Upper lobe of left lung (tissue), 6 donors: ENCODE data around the gene COX6B2. TPM values are rescaled to one million over a fixed set of nuclear protein-coding genes. Genes with fewer than 3 reads are reported as not detected.

Experiments
- ATAC-seq, 2 donors: fragments of 200-7000 bp; cut with Tn5 transposase; one replicate each; pipeline ENCODE4 v1.9.1; 2022; ENCODE audit warnings: mild to moderate bottlenecking in 2 of 2, moderate library complexity in 2 of 2; ENCODE audit not compliant: low FRiP score in 2 of 2
- DNase-seq, 2 donors: peaks; one replicate each; pipeline ENCODE4 v3.0.0-alpha.2; 2019 to 2020
- H3K27ac ChIP-seq, 4 donors: fragments of 200-600 bp; sonication (generic); one replicate each; pipeline ENCODE4 v1.5.1; 2016 to 2019
- H3K27me3 ChIP-seq, 4 donors: fragments of 200-600 bp; sonication (generic); one replicate each; pipeline ENCODE4 v1.5.1; 2017 to 2019
- H3K36me3 ChIP-seq, 4 donors: fragments of 200-600 bp; sonication (generic); one replicate each; pipeline ENCODE4 v1.5.1; 2016 to 2019
- H3K4me1 ChIP-seq, 4 donors: fragments of 200-600 bp; sonication (generic); one replicate each; pipeline ENCODE4 v1.5.1; 2018 to 2019
- H3K4me3 ChIP-seq, 4 donors: fragments of 200-600 bp; sonication (generic); one replicate each; pipeline ENCODE4 v1.5.1; 2017 to 2019; ENCODE audit warnings: mild to moderate bottlenecking in 2 of 4, moderate library complexity in 1 of 4
- H3K9me3 ChIP-seq, 4 donors: fragments of 200-600 bp; sonication (generic); one replicate each; pipeline ENCODE4 v1.5.1; 2018 to 2019
- CTCF ChIP-seq, 6 experiments: fragments of 450-650 bp in 4 of 6; fragments of 200-600 bp in 2 of 6; sonication (generic) in 2 of 6; IDR thresholded peaks; one replicate each; pipeline ENCODE4 v1.5.1; 2016 to 2019; ENCODE audit warnings: antibody characterized with exemption in 6 of 6
- EP300 ChIP-seq, 4 donors: sonication (generic); formaldehyde crosslinking; IDR thresholded peaks; one replicate each; pipeline ENCODE4 v1.5.1; 2017; ENCODE audit warnings: antibody characterized with exemption in 4 of 4, control low read depth in 2 of 4
- POLR2A ChIP-seq, 4 donors: fragments of 450-650 bp; IDR thresholded peaks; one replicate each; pipeline ENCODE4 v1.5.1; 2016 to 2017; ENCODE audit warnings: antibody characterized with exemption in 4 of 4, mild to moderate bottlenecking in 2 of 4
- POLR2AphosphoS5 ChIP-seq, 2 donors: sonication (generic); formaldehyde crosslinking; IDR thresholded peaks; one replicate each; pipeline ENCODE4 v1.5.1; 2017; ENCODE audit warnings: antibody characterized with exemption in 2 of 2
- WGBS, 2 donors: methylation state at CpG; one replicate each; pipeline ENCODE4 v1.1.5; 2017 to 2018; 5-methylcytosine and 5-hydroxymethylcytosine counted together
- total RNA-seq, 6 donors: library from RNA; depleted of rRNA in 4 of 6; stranded (reverse); fragments of >200 nt in 4 of 6; gene quantifications; one replicate each; pipeline versions ENCODE4 v1.1.0 to v1.2.1, GENCODE V29; 2016 to 2021
- donor health status: DM: no; HTN: no; CAD: no; lungs with moderate emphysema.
- donor health status: DM: no; HTN: yes; CAD: no; lungs with severe emphysema.

COX6B2 gene
- total RNA-seq, 6 donors from 2014 or later: 0.20 TPM; not detected in 5

GRCh38 chr19:55341171-55341588 is 13.3 kb downstream of the COX6B2 start:
- DNase-seq (peak; percentile 83 to 90), ATAC-seq (peak in 1 of 2 donors; percentile 31)
- WGBS, 2 donors: 9 to 10% methylated on average over 3 to 5 of the region's 15 CpGs
- Histone ChIP-seq H3K27me3 (no peaks in the 10 kb centered on the region), H3K36me3 (peaks cover 0 to 25% (median 15%) of the 10 kb centered on the region in 4 donors), H3K9me3 (no peaks in the 10 kb centered on the region), H3K27ac (peak overlapping the region in 2 of 4 donors; percentile 92 to 94), H3K4me3 (peak overlapping the region in 3 of 4 donors; percentile 77 to 87 (median 84)), H3K4me1 (peaks cover 17 to 26% (median 20%) of the 10 kb centered on the region in 4 donors)
- TF ChIP-seq POLR2AphosphoS5 (IDR thresholded peaks at IDR 0.05): peak in 1 of 2 donors; percentile 21
- TF ChIP-seq CTCF (IDR thresholded peaks at IDR 0.05): no peak

GRCh38 chr19:55340784-55341147 is 13.8 kb downstream of the COX6B2 start:
- peaks cover 0 to 25% (median 15%) of the 10 kb centered on the region in 4 donors for H3K36me3 ChIP-seq
- H3K4me3 ChIP-seq: peak overlapping the region; percentile 71 to 87 (median 80)
- H3K4me1 ChIP-seq: peaks cover 17 to 26% (median 20%) of the 10 kb centered on the region in 4 donors
- DNase-seq: peak in 1 of 2 donors; percentile 74
- ATAC-seq: no peak
- no peaks in the 10 kb centered on the region for H3K27me3 ChIP-seq
- WGBS, 2 donors: 1 to 4% methylated on average over 16 to 22 of the region's 24 CpGs
- peak overlapping the region; percentile 89 to 94 (median 91) for H3K27ac ChIP-seq
- no peak for TF ChIP-seq POLR2A (IDR thresholded peaks at IDR 0.05)
- TF ChIP-seq EP300 (IDR thresholded peaks at IDR 0.05): no peak
- TF ChIP-seq CTCF (IDR thresholded peaks at IDR 0.05): no peak
- TF ChIP-seq POLR2AphosphoS5 (IDR thresholded peaks at IDR 0.05): no peak
- H3K9me3 ChIP-seq: no peaks in the 10 kb centered on the region

- WGBS, 2 donors: 6 to 18% methylated on average over 12 to 35 of the region's 44 CpGs
- H3K9me3 ChIP-seq: no peaks in the 10 kb centered on the region
- no peaks in the 10 kb centered on the region for H3K27me3 ChIP-seq
- ATAC-seq (no peak), DNase-seq (no peak)
- H3K27ac ChIP-seq: peak overlapping the region; percentile 89 to 94 (median 91)
- peak overlapping the region; percentile 71 to 87 (median 80) for H3K4me3 ChIP-seq
- TF ChIP-seq POLR2A (IDR thresholded peaks at IDR 0.05): peak in 2 of 4 donors; percentile 47 to 69
- TF ChIP-seq CTCF (IDR thresholded peaks at IDR 0.05): no peak
- peaks cover 0 to 24% (median 15%) of the 10 kb centered on the region in 4 donors for H3K36me3 ChIP-seq
- peaks cover 17 to 26% (median 20%) of the 10 kb centered on the region in 4 donors for H3K4me1 ChIP-seq
These were observed 14.4 kb downstream of the COX6B2 start for GRCh38 chr19:55339889-55340783.

- Histone ChIP-seq H3K9me3 (no peaks in the 10 kb centered on the region), H3K36me3 (peaks cover 0 to 17% (median 14%) of the 10 kb centered on the region in 4 donors), H3K27me3 (no peaks in the 10 kb centered on the region), H3K4me1 (peaks cover 17 to 26% (median 20%) of the 10 kb centered on the region in 4 donors), H3K4me3 (peak within 1 kb of the TSS; percentile 71 to 87 (median 80)), H3K27ac (peak within 1 kb of the TSS; percentile 92 to 94 (median 94))
- 0% methylated on average over 18 to 61 of the region's 63 CpGs for WGBS, 2 donors
- DNase-seq: peak; percentile 100
- peak; percentile 95 to 97 for ATAC-seq
- TF ChIP-seq POLR2A (IDR thresholded peaks at IDR 0.05) (peak in 2 of 4 donors; percentile 24 to 96), EP300 (IDR thresholded peaks at IDR 0.05) (no peak), CTCF (IDR thresholded peaks at IDR 0.05) (peak; percentile 17 to 81 (median 64)), POLR2AphosphoS5 (IDR thresholded peaks at IDR 0.05) (peak; percentile 92 to 97)
These were observed 15.2 kb downstream of the COX6B2 start, which contains the start of gene KMT5C for GRCh38 chr19:55339105-55339888. Gene KMT5C (plus strand): TSS chr19:55339876. CDS start chr19:55341937, 2,061 bp downstream.
